Measurements from ENCODE around the gene FGF4.

Gene FGF4

DNA sequence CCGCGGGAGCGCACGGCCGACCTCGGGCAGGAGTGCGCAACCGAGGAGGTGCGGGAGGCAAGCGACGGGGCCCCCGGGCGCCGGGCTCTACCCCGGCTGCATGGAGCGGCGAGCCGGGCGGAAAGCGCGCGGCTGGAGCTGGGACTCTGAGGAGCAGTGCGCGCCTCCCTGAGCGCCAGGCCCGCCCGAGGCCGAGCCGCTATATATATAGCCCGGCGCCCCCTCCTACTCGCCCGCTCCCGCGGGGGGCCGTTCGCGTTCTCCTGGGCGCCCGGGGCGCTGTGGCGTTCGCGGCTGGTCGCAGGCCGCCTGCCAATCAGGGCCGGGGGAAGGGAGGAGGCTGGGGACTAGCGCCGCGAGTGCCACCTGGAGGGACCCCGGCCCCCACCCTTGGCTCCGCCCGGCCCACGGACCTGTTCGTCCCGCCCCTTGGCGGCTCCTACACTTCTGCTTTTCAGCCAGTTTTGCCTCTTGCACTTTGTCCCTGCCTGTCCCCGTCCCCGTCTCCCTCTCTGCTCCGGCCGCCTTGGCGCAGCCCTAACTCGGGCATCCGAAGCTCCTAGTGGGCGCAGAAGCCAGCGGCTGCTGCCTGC is at the start of gene FGF4:
Gene FGF4 (minus strand): TSS at position 179 of the 593 bp plus-strand sequence. CDS start 257 bp downstream, outside the sequence.
- peak; percentile 58 for DNase-seq

DNA sequence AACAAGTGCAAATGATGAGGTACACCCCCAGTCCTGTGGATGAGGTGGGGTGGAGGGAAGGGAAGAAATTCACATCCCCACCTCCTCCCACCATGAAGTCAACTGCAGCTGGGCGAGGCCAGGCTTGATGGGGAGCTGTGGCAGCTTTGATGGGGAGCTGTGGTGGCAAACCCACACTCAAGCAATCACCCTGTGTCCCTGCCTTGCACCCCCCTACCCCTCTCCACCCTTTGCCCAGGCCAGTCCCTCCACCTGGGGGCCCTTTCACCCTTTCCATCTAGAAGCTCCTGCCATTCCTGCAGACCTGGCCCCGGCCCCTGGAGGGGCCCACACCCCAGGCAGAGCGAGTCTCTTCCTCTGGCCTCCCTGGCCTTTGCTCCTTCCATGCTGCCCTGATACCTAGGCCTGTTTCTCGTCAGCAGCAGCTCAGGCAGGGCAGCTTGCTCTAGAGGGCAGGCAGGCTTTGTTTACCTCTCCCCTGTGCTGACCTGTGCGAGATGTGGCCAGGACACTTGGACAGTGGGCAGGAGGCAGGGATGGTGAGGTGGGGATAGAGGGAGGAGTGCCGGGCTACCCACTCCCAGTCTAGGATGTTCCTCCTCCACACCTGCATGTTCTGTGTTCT is 48.6 kb upstream of the FGF4 start:
- DNase-seq = no peak

- DNase-seq = no peak
Measured at GRCh38 chr11:69822676-69823494, 47.7 kb upstream of the FGF4 start.

- DNase-seq = peak; percentile 44
Measured at GRCh38 chr11:69821511-69822040, 46.4 kb upstream of the FGF4 start.

- no peak for DNase-seq
Measured at GRCh38 chr11:69820441-69820840, 45.3 kb upstream of the FGF4 start.

- DNase-seq = no peak
Measured at GRCh38 chr11:69819541-69820070, 44.5 kb upstream of the FGF4 start.

- no peak for DNase-seq
Measured at GRCh38 chr11:69818603-69819441, 43.7 kb upstream of the FGF4 start, which contains the start of gene FGF3. Gene FGF3, minus strand, starts transcription at chr11:69819416. Its CDS starts 483 bp downstream, at chr11:69818933.

- no peak for DNase-seq
Measured at GRCh38 chr11:69818231-69818602, 43.1 kb upstream of the FGF4 start.

- DNase-seq = no peak
Measured at GRCh38 chr11:69817265-69818230, 42.4 kb upstream of the FGF4 start.

GRCh38 chr11:69816671-69817070 is 41.5 kb upstream of the FGF4 start:
- DNase-seq = no peak

- no peak for DNase-seq
Measured at GRCh38 chr11:69815973-69816372, 40.8 kb upstream of the FGF4 start.

- DNase-seq = no peak
Measured at GRCh38 chr11:69814902-69815301, 39.8 kb upstream of the FGF4 start.

GRCh38 chr11:69814411-69814810 is 39.3 kb upstream of the FGF4 start:
- no peak for DNase-seq

DNA sequence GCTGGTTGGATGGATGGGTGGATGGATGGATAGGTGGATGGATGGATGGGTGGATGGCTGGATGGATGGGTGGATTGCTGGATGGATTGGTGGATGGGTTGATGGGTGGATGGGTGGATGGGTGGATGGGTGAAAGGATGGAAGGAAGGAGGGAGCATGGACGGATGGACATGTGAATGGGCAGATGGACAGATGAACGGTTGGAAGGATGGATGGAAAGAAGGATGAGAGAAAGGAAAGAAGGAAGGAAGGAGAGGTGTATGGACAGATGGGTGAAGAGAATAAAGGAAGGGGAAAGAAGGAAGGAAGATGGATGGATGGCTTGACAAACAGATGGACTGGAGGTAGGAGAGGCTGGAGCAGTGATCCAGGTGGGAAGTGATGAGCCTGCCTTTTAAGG is 38.7 kb upstream of the FGF4 start:
- DNase-seq = no peak

DNA sequence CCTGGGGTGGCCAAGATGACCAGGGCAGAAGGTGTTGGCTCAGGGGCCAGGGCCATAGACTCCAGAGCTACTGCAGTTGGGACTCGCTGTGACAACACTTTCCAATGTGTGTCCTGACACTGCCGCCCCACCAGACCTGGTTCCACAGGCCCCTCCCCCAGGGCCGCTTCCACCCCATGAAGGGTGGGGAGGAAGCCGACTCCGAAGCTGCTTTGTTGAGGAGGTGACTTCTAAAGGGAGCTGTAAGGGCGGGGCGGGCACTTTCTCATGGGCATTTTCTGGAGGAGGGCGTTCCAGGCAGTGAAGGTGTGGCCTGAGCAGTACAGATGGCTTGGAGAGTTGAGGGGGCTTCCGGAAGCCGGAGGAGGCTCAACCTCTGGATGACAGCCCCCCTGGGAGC is 37.8 kb upstream of the FGF4 start:
- DNase-seq = no peak

- no peak for DNase-seq
Measured at GRCh38 chr11:69812256-69812655, 37.1 kb upstream of the FGF4 start.

GRCh38 chr11:69811431-69811830 is 36.3 kb upstream of the FGF4 start:
- DNase-seq = no peak

- DNase-seq = peak; percentile 56
Measured at GRCh38 chr11:69810289-69811118, 35.4 kb upstream of the FGF4 start.

DNA sequence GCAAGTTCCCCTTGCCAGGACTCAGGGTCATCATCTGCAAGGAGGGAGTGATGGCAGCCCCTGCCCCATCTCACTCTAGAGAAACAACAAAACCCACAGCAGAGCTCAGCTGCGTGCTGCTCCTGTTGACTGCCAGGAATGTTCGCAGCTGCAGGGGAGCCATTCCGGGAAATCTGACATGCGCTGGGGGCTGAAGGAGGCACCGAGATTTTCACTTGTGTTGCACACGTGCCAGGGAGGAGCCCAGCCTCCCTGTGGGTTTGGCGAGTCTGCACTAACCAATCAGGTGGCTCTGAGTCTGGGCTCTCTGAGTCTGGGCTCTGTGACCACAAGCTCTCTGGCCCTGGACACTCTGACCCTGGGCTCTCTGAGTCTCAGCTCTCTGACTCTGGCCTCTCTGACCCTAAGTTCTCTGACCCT is 33.5 kb upstream of the FGF4 start:
- peak; percentile 42 for DNase-seq

DNA sequence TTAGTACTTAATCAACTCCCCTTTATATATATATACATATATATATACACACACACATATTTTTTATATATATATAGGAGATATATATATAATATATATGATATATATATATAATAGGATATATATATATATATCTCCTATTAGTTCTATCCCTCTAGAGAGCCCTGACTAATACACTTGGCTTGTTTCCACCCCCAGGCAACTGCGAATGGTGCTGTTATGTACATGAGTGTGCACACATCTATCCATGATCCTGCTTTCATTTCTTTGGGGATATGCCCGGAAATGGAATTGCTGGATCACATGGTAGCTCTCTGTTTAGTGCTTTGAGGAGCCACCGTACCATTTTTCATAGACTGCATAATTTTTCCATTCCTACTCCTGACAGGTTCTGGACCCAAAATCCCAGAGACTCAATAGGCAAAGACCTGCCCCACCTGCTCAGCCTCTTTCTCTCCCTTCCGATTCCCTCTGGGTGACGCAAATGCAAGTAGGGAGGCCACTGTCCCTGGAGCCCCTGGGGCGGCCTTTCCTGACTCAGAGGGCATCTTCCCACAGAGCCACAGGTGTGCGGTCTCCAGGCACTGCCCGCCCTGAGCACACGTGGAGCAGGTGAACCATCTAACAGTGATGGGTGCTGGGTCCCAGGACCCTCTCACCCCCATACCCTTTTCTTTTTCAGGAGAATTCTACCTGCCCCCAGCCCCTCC is 32.1 kb upstream of the FGF4 start:
- no peak for DNase-seq

Measured in RPMI8226 (cell line).